ENCODE results near the gene CC2D1A.
A peak's percentile ranks its signal among the peaks of the same experiment; 100 is the strongest.

The CC2D1A gene

DNA sequence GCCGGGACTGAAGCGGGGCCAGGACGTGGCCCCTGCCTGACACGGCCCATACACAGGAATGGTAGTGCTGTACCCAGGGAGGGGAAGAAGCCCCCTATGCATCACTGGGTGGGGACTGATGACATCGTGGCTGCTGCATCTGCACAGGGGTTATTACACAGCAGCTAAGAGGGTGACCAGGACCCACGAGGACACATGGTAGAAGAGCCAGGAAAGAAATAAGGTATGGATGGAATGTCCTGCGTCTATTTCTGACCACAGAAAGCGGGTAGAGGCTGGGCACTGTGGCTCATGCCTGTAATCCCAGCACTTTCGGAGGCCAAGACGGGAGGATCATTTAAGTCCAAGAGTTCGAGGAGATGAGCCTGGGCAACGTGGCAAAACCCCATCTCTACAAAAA is 70.4 kb downstream of the CC2D1A start:
- H3K36me3 ChIP-seq (ENCODE audit: control insufficient read depth in 2 of 2, insufficient read depth in 2 of 2, low read length in 2 of 2): peaks cover 9 to 15% of the 10 kb centered on the region in 2 donors

DNA sequence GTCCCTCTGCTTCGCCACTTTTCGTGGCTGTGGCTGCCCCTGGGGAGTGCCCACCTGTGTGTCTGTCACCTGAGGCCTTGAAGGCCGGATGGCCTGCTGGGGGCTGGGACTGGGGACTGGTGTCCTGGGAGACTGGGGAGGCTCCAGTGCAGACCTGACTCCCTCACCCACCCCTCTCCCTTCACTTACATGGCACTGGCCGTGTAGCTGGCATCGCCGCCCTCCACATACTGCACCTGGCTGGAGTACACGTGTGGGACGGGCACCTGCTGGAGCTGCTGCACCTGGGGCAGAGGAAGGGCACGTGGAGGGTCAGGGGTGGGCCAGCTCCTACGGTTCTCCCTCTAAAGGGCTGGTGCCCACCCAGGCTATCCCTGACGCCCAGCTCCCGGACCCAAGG is 71.8 kb downstream of the CC2D1A start:
- Histone ChIP-seq H3K27ac (ENCODE audit: low read depth in 2 of 2, low read length in 2 of 2) (peak overlapping the region in 1 of 2 donors; percentile 58), H3K9me3 (ENCODE audit: control insufficient read depth in 2 of 2, low read length in 2 of 2) (no peaks in the 10 kb centered on the region), H3K4me3 (ENCODE audit: low read length in 2 of 2) (no peak overlapping the region)

More for the DNA sequence above, 70.4 kb downstream of the CC2D1A start:
- no peak overlapping the region for H3K4me3 ChIP-seq (ENCODE audit: low read length in 2 of 2)
- H3K9me3 ChIP-seq (ENCODE audit: control insufficient read depth in 2 of 2, low read length in 2 of 2): no peaks in the 10 kb centered on the region
- no peak overlapping the region for H3K9ac ChIP-seq (ENCODE audit: low read depth in 1 of 2, low read length in 2 of 2)
- no peak overlapping the region for H3K27ac ChIP-seq (ENCODE audit: low read depth in 2 of 2, low read length in 2 of 2)
- peaks cover 6% of the 10 kb centered on the region in 2 donors for H3K4me1 ChIP-seq (ENCODE audit: control insufficient read depth in 2 of 2, insufficient read depth in 2 of 2, low read length in 2 of 2)
- H3K27me3 ChIP-seq (ENCODE audit: control insufficient read depth in 2 of 2, insufficient read depth in 2 of 2, low read length in 2 of 2): no peaks in the 10 kb centered on the region

DNA sequence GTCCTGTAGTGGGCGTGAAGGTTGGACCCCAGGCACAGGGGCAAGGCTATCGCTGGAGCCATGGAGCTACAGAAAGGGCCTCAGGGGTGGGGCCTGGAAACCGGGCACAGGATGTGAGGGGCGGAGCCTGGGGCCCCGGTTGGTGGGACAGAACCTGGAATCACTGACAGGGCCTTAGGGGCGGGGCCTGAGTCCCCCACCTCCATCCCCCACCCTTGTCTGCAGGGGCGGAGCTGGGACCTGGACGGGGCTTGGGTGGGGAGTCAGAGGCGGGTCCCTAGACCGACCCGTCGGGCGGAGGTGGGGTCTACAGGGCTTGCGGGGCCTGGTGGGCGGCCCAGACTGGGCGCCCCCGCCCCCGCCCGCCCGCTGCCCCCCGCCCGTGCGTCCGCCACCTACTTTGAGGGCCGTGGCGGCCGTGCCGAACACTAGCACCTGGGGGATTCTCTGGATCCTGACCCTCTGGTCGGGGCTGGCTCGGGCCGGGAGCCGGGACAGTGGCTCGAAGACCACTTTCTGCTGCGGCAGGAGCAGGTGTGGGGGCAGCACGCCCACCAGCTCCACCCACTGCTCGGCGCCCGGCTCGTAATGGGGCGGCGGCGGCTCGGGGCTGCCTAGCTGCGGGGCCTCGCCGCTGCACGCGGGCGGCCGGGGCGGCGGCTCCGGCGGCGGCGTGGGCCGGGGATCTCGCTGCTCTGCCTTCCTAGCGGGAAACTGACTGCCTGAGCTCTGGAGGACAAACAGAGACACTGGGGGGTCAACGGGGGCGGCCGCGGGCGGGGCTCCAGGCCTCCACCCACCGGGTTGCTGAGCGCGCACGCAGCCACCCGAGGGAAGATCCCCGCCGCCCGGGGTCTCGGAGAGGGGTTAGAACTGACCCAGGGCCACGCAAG is 72.6 kb downstream of the CC2D1A start:
- Histone ChIP-seq H3K9ac (ENCODE audit: low read depth in 1 of 2, low read length in 2 of 2) (peak overlapping the region in 1 of 2 donors; percentile 37), H3K36me3 (ENCODE audit: control insufficient read depth in 2 of 2, insufficient read depth in 2 of 2, low read length in 2 of 2) (peaks cover 5 to 8% of the 10 kb centered on the region in 2 donors), H3K4me1 (ENCODE audit: control insufficient read depth in 2 of 2, insufficient read depth in 2 of 2, low read length in 2 of 2) (peaks cover 6 to 8% of the 10 kb centered on the region in 2 donors)

More for the DNA sequence above, 71.8 kb downstream of the CC2D1A start:
- H3K27me3 ChIP-seq (ENCODE audit: control insufficient read depth in 2 of 2, insufficient read depth in 2 of 2, low read length in 2 of 2): no peaks in the 10 kb centered on the region
- H3K9ac ChIP-seq (ENCODE audit: low read depth in 1 of 2, low read length in 2 of 2): no peak overlapping the region
- peaks cover 10 to 11% of the 10 kb centered on the region in 2 donors for H3K36me3 ChIP-seq (ENCODE audit: control insufficient read depth in 2 of 2, insufficient read depth in 2 of 2, low read length in 2 of 2)
- H3K4me1 ChIP-seq (ENCODE audit: control insufficient read depth in 2 of 2, insufficient read depth in 2 of 2, low read length in 2 of 2): peaks cover 6% of the 10 kb centered on the region in 2 donors

DNA sequence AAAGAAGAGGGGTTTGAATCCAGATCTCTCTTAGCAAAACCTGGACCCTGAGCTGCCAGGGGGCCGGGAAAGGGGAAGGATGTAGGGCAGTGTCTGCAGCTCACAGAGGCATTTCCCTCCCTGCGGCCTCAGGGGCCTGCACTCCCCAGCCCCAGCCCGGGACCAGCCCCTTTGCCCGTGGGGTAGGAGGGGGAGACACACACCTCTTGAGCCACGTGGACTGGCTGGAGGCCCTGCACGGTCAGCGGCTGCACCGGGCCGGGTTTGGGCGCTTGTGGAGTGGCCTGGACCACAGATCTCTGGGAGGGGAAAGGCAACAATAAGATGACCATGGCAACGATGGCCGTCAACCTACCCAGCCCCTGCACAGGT is 73.2 kb downstream of the CC2D1A start:
- Histone ChIP-seq H3K36me3 (ENCODE audit: control insufficient read depth in 2 of 2, insufficient read depth in 2 of 2, low read length in 2 of 2) (peaks cover 5 to 8% of the 10 kb centered on the region in 2 donors), H3K9ac (ENCODE audit: low read depth in 1 of 2, low read length in 2 of 2) (peak overlapping the region in 1 of 2 donors; percentile 37), H3K27me3 (ENCODE audit: control insufficient read depth in 2 of 2, insufficient read depth in 2 of 2, low read length in 2 of 2) (no peaks in the 10 kb centered on the region), H3K27ac (ENCODE audit: low read depth in 2 of 2, low read length in 2 of 2) (no peak overlapping the region), H3K9me3 (ENCODE audit: control insufficient read depth in 2 of 2, low read length in 2 of 2) (no peaks in the 10 kb centered on the region), H3K4me3 (ENCODE audit: low read length in 2 of 2) (peak overlapping the region; percentile 15 to 43), H3K4me1 (ENCODE audit: control insufficient read depth in 2 of 2, insufficient read depth in 2 of 2, low read length in 2 of 2) (peaks cover 6 to 8% of the 10 kb centered on the region in 2 donors)

More for the DNA sequence above, 72.6 kb downstream of the CC2D1A start:
- Histone ChIP-seq H3K27ac (ENCODE audit: low read depth in 2 of 2, low read length in 2 of 2) (peak overlapping the region in 1 of 2 donors; percentile 58), H3K9me3 (ENCODE audit: control insufficient read depth in 2 of 2, low read length in 2 of 2) (no peaks in the 10 kb centered on the region), H3K4me3 (ENCODE audit: low read length in 2 of 2) (peak overlapping the region; percentile 15 to 43), H3K27me3 (ENCODE audit: control insufficient read depth in 2 of 2, insufficient read depth in 2 of 2, low read length in 2 of 2) (no peaks in the 10 kb centered on the region)

DNA sequence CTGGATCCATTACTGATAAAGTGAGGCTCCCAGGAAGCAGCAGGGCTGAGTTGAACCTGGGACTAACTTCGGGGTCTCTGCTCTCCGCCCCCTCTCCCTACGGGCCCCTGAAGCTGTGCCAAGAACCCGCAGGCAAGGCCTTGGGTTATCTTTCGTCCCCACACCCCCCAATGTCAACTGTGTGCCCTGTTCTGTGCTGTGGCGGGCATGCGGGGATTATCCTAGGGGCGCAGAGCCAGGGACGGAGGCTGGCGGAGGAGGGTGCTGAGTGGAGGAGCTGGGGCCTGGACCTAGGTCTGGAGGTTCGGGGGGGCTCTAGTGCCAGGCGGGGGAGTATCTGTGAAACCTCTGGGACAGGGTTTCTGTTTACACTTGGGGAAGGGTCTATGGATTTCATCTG is 73.7 kb downstream of the CC2D1A start:
- Histone ChIP-seq H3K4me1 (ENCODE audit: control insufficient read depth in 2 of 2, insufficient read depth in 2 of 2, low read length in 2 of 2) (peaks cover 6 to 8% of the 10 kb centered on the region in 2 donors), H3K36me3 (ENCODE audit: control insufficient read depth in 2 of 2, insufficient read depth in 2 of 2, low read length in 2 of 2) (peaks cover 5 to 8% of the 10 kb centered on the region in 2 donors), H3K9ac (ENCODE audit: low read depth in 1 of 2, low read length in 2 of 2) (no peak overlapping the region), H3K27ac (ENCODE audit: low read depth in 2 of 2, low read length in 2 of 2) (no peak overlapping the region), H3K4me3 (ENCODE audit: low read length in 2 of 2) (no peak overlapping the region), H3K9me3 (ENCODE audit: control insufficient read depth in 2 of 2, low read length in 2 of 2) (no peaks in the 10 kb centered on the region), H3K27me3 (ENCODE audit: control insufficient read depth in 2 of 2, insufficient read depth in 2 of 2, low read length in 2 of 2) (no peaks in the 10 kb centered on the region)

DNA sequence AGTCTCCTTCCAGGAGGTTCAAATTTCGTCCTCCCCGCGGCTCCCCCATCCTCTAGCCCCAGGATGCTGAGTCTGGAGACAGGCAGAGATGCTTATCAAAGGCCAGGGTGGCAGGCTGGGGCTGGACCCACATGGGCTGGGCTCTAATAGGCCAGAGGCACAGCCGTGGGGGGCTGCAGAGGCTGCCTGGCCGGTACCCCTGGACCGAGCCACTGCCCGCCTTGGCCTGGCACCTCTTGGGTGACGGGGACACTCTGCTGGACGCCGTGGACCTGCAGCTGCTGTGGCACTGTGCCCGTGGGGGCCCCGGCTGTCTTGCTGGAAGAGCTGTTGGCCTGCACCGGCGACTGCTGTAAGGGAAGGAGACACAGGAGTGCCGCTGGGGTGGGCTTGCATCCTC is 74.3 kb downstream of the CC2D1A start:
- Histone ChIP-seq H3K9ac (ENCODE audit: low read depth in 1 of 2, low read length in 2 of 2) (no peak overlapping the region), H3K4me1 (ENCODE audit: control insufficient read depth in 2 of 2, insufficient read depth in 2 of 2, low read length in 2 of 2) (peaks cover 6 to 8% of the 10 kb centered on the region in 2 donors), H3K27me3 (ENCODE audit: control insufficient read depth in 2 of 2, insufficient read depth in 2 of 2, low read length in 2 of 2) (no peaks in the 10 kb centered on the region), H3K9me3 (ENCODE audit: control insufficient read depth in 2 of 2, low read length in 2 of 2) (no peaks in the 10 kb centered on the region), H3K4me3 (ENCODE audit: low read length in 2 of 2) (no peak overlapping the region), H3K27ac (ENCODE audit: low read depth in 2 of 2, low read length in 2 of 2) (no peak overlapping the region), H3K36me3 (ENCODE audit: control insufficient read depth in 2 of 2, insufficient read depth in 2 of 2, low read length in 2 of 2) (peaks cover 5 to 8% of the 10 kb centered on the region in 2 donors)
